ENCODE data around the gene MUC2. TPM values are rescaled to one million over a fixed set of nuclear protein-coding genes. Genes with fewer than 3 reads are reported as not detected.

The MUC2 gene
- total and polyA plus RNA-seq, 2 donors (not counting 1 experiment from before 2014, with no cell fraction given): not detected

- H4K20me1 ChIP-seq (ENCODE audit: control insufficient read depth, insufficient read depth, low read length, poor library complexity, severe bottlenecking): no peaks in the 10 kb centered on the region
These were observed 46.5 kb upstream of the MUC2 start for GRCh38 chr11:1028291-1028540.

GRCh38 chr11:1028616-1029015 lies 46.1 kb upstream of the MUC2 start:
- ATAC-seq (ENCODE audit: low read depth): no peak
- DNase-seq: no peak
- H3K36me3 ChIP-seq (replicated peaks in 1 of 2; ENCODE audit: control extremely low read depth in 1 of 2, control insufficient read depth in 1 of 2, extremely low read depth in 1 of 2, insufficient read depth in 2 of 2, low read length in 1 of 2): no peaks in the 10 kb centered on the region
- TF ChIP-seq CTCF (IDR thresholded peaks at IDR 0.05): no peak
- no peak for TF ChIP-seq EZH2 (IDR thresholded peaks at IDR 0.05; ENCODE audit: borderline replicate concordance, insufficient read depth, low read depth, low read length, poor library complexity, severe bottlenecking)
- Mint-ChIP-seq H3K4me3 (no peak overlapping the region), H3K27me3 (no peaks in the 10 kb centered on the region), H3K27ac (no peak overlapping the region), H3K9me3 (ENCODE audit: insufficient read depth) (no peaks in the 10 kb centered on the region), H3K4me1 (no peaks in the 10 kb centered on the region)
- no peak overlapping the region for H3K4me2 ChIP-seq (replicated peaks; ENCODE audit: low read depth, low read length, poor library complexity, severe bottlenecking)
- ChIA-PET POLR2A (no interaction called here), CTCF (no interaction called here)
- H3K4me3 ChIP-seq (ENCODE audit: control extremely low read depth in 1 of 5, extremely low read depth in 1 of 5, insufficient read depth in 1 of 5, low read depth in 2 of 5, low read length in 4 of 5): no peak overlapping the region
- intact Hi-C loops (cut with micrococcal nuclease): no loop called here
- no peaks in the 10 kb centered on the region for H3K79me2 ChIP-seq (ENCODE audit: control insufficient read depth, insufficient read depth, low read length)
- no peaks in the 10 kb centered on the region for H3K4me1 ChIP-seq (ENCODE audit: control insufficient read depth in 2 of 2, insufficient read depth in 2 of 2, low read length in 2 of 2)
- H3K9me3 ChIP-seq (ENCODE audit: control extremely low read depth in 1 of 3, control insufficient read depth in 2 of 3, insufficient read depth in 1 of 3, low read length in 2 of 3): no peaks in the 10 kb centered on the region
- whole genome bisulfite sequencing (ENCODE audit: insufficient coverage): 82% methylated on average over 10 of the region's 14 CpGs
- H2AFZ ChIP-seq (ENCODE audit: insufficient read depth, low read depth, low read length, poor library complexity, severe bottlenecking): no peak overlapping the region
- no peaks in the 10 kb centered on the region for H3K27me3 ChIP-seq (replicated peaks in 1 of 4; ENCODE audit: control extremely low read depth in 1 of 4, control insufficient read depth in 3 of 4, insufficient read depth in 4 of 4, low read length in 3 of 4)
- no peak overlapping the region for H3K9ac ChIP-seq (ENCODE audit: low read length)
- no peak overlapping the region for H3K27ac ChIP-seq (ENCODE audit: low read length in 2 of 2)
- no peaks in the 10 kb centered on the region for H4K20me1 ChIP-seq (ENCODE audit: control insufficient read depth, insufficient read depth, low read length, poor library complexity, severe bottlenecking)

More at GRCh38 chr11:1028291-1028540, 46.5 kb upstream of the MUC2 start:
- intact Hi-C loops (cut with micrococcal nuclease): no loop called here
- POLR2A ChIA-PET: no interaction called here
- CTCF ChIA-PET: no interaction called here
- Histone ChIP-seq H3K27me3 (replicated peaks in 1 of 4; ENCODE audit: control extremely low read depth in 1 of 4, control insufficient read depth in 3 of 4, insufficient read depth in 4 of 4, low read length in 3 of 4) (no peaks in the 10 kb centered on the region), H3K9ac (ENCODE audit: low read length) (no peak overlapping the region), H3K27ac (ENCODE audit: low read length in 2 of 2) (no peak overlapping the region), H3K4me1 (ENCODE audit: control insufficient read depth in 2 of 2, insufficient read depth in 2 of 2, low read length in 2 of 2) (no peaks in the 10 kb centered on the region), H3K9me3 (ENCODE audit: control extremely low read depth in 1 of 3, control insufficient read depth in 2 of 3, insufficient read depth in 1 of 3, low read length in 2 of 3) (no peaks in the 10 kb centered on the region), H3K36me3 (replicated peaks in 1 of 2; ENCODE audit: control extremely low read depth in 1 of 2, control insufficient read depth in 1 of 2, extremely low read depth in 1 of 2, insufficient read depth in 2 of 2, low read length in 1 of 2) (no peaks in the 10 kb centered on the region), H3K4me2 (replicated peaks; ENCODE audit: low read depth, low read length, poor library complexity, severe bottlenecking) (no peak overlapping the region), H3K79me2 (ENCODE audit: control insufficient read depth, insufficient read depth, low read length) (no peaks in the 10 kb centered on the region), H3K4me3 (ENCODE audit: control extremely low read depth in 1 of 5, extremely low read depth in 1 of 5, insufficient read depth in 1 of 5, low read depth in 2 of 5, low read length in 4 of 5) (no peak overlapping the region), H2AFZ (ENCODE audit: insufficient read depth, low read depth, low read length, poor library complexity, severe bottlenecking) (no peak overlapping the region)
- DNase-seq (no peak), ATAC-seq (ENCODE audit: low read depth) (no peak)
- H3K4me1 Mint-ChIP-seq: no peaks in the 10 kb centered on the region
- TF ChIP-seq CTCF (IDR thresholded peaks at IDR 0.05): no peak
- TF ChIP-seq EZH2 (IDR thresholded peaks at IDR 0.05; ENCODE audit: borderline replicate concordance, insufficient read depth, low read depth, low read length, poor library complexity, severe bottlenecking): no peak
- no peaks in the 10 kb centered on the region for H3K27me3 Mint-ChIP-seq
- no peak overlapping the region for H3K4me3 Mint-ChIP-seq
- 93% methylated on average over 17 of the region's 17 CpGs for WGBS (ENCODE audit: insufficient coverage)
- H3K27ac Mint-ChIP-seq: no peak overlapping the region
- H3K9me3 Mint-ChIP-seq (ENCODE audit: insufficient read depth): no peaks in the 10 kb centered on the region
